ENCODE data around the gene TAMALIN.

DNA sequence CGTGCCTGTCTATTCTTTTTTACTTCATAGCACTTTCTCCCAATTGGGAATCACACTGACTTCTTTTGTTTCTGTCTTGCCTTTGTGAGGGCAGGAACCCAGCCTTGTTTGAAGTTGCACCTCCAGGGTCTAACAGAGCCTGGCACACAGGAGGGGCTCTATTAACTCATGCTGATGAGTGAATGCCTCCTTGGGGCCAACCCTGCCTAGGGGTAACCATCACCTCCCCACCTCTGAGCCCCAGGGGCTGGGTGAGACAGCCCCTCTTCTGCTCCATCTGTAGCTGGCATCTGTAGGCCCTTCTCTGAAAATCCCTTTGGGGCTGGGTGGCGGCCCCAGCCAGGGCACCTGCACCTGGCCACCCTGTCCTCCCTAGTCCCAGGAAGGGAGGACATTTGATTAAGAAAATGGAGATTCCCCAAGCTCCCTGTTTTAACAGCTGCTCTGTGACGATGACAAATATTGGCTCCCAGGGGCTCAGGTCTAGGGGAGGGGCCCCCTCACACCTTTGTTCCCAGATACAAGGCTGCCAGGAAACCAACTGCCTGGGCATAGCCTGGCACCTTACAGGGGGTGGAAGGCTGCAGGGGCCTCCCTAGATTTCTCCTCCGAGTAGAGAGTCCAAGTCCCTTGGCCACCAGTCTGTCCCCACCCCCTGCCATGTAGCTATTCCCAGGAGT, 11.8 kb downstream of the TAMALIN start:
- no peak for TF ChIP-seq EP300 (IDR thresholded peaks at IDR 0.05)
- TF ChIP-seq, protein P1, sequence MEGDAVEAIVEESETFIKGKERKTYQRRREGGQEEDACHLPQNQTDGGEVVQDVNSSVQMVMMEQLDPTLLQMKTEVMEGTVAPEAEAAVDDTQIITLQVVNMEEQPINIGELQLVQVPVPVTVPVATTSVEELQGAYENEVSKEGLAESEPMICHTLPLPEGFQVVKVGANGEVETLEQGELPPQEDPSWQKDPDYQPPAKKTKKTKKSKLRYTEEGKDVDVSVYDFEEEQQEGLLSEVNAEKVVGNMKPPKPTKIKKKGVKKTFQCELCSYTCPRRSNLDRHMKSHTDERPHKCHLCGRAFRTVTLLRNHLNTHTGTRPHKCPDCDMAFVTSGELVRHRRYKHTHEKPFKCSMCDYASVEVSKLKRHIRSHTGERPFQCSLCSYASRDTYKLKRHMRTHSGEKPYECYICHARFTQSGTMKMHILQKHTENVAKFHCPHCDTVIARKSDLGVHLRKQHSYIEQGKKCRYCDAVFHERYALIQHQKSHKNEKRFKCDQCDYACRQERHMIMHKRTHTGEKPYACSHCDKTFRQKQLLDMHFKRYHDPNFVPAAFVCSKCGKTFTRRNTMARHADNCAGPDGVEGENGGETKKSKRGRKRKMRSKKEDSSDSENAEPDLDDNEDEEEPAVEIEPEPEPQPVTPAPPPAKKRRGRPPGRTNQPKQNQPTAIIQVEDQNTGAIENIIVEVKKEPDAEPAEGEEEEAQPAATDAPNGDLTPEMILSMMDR (IDR thresholded peaks at IDR 0.05): no peak

All from gastroesophageal sphincter (tissue), 3 donors.